SU-DHL-6 (cell line): ENCODE data around the gene MEFV.

Source experiments
- H2AFZ ChIP-seq: fragments of 200-600 bp; sonication (generic); 2 replicates; pipeline ENCODE4 v1.6.1; 2014; ENCODE audit warnings: low read depth, mild to moderate bottlenecking, moderate library complexity, mixed read lengths, antibody characterized with exemption, low read length; ENCODE audit not compliant: severe bottlenecking
- H3F3A ChIP-seq: fragments of 200-600 bp; shearing (Covaris generic); 2 replicates; pipeline ENCODE4 v1.6.0; 2016; ENCODE audit warnings: antibody characterized with exemption, mild to moderate bottlenecking; ENCODE audit not compliant: insufficient read depth
- H3K27ac ChIP-seq: fragments of 200-600 bp; sonication (generic); 2 replicates; pipeline ENCODE4 v1.5.1; 2016; ENCODE audit warnings: low read depth, mild to moderate bottlenecking, low read length, moderate library complexity, mixed read lengths
- H3K27me3 ChIP-seq: fragments of 200-600 bp; sonication (generic), shearing (Covaris generic); 2 replicates; pipeline ENCODE4 v1.6.0; 2014; ENCODE audit warnings: mild to moderate bottlenecking, low read length
- H3K36me3 ChIP-seq: fragments of 200-600 bp; sonication (generic); 2 replicates; pipeline ENCODE4 v1.6.1; 2014; ENCODE audit warnings: mild to moderate bottlenecking, low read length, mixed read lengths
- H3K4me2 ChIP-seq: fragments of 300-600, 200-600 bp; shearing (Covaris generic), sonication (generic); 2 replicates; pipeline ENCODE4 v1.6.0; 2014; ENCODE audit warnings: low read length, low read depth, mild to moderate bottlenecking; ENCODE audit not compliant: poor library complexity, severe bottlenecking
- H3K4me3 ChIP-seq: fragments of 200-600 bp; sonication (generic); 2 replicates; pipeline ENCODE4 v1.5.1; 2014; ENCODE audit warnings: antibody characterized with exemption, low read length, mild to moderate bottlenecking, mixed read lengths; ENCODE audit not compliant: insufficient read depth, poor library complexity, severe bottlenecking
- H3K79me2 ChIP-seq: fragments of 200-600 bp; sonication (generic); 2 replicates; pipeline ENCODE4 v1.6.1; 2014; ENCODE audit warnings: mild to moderate bottlenecking, low read length, moderate library complexity; ENCODE audit not compliant: insufficient read depth
- H3K9ac ChIP-seq: fragments of 200-600 bp; sonication (generic); 2 replicates; pipeline ENCODE4 v1.7.0; 2014; ENCODE audit warnings: mild to moderate bottlenecking, low read length
- H3K9me2 ChIP-seq: fragments of 200-600 bp; sonication (generic); replicated peaks from 2 replicates; pipeline ENCODE4 v1.6.1; 2014; ENCODE audit warnings: low read length; ENCODE audit not compliant: insufficient read depth
- H3K9me3 ChIP-seq: fragments of 200-600 bp; sonication (generic); 2 replicates; pipeline ENCODE4 v1.6.1; 2014; ENCODE audit warnings: low read length, mixed read lengths; ENCODE audit not compliant: insufficient read depth
- H4K20me1 ChIP-seq: fragments of 200-600 bp; sonication (generic); 2 replicates; pipeline ENCODE4 v1.6.1; 2014; ENCODE audit warnings: low read depth, mild to moderate bottlenecking, antibody characterized with exemption, low read length, moderate library complexity, mixed read lengths
- CTCF ChIP-seq: fragments of 200-600 bp; sonication (generic); IDR thresholded peaks from one replicate; pipeline ENCODE4 v1.5.1; 2017; ENCODE audit warnings: antibody characterized with exemption, mild to moderate bottlenecking, low read length, moderate library complexity; ENCODE audit not compliant: insufficient read depth, poor library complexity, severe bottlenecking
- EZH2phosphoT487 ChIP-seq: fragments of 200-600 bp; sonication (generic), shearing (Covaris generic); conservative IDR thresholded peaks from 2 replicates; pipeline ENCODE4 v1.6.1; 2018; ENCODE audit warnings: mild to moderate bottlenecking, antibody characterized with exemption, low read length, moderate library complexity, mixed read lengths

Gene MEFV

GRCh38 chr16:3220839-3221238 lies 35.6 kb downstream of the MEFV start:
- H2AFZ ChIP-seq = no peak overlapping the region
- H4K20me1 ChIP-seq = no peaks in the 10 kb centered on the region
- peaks cover 34% of the 10 kb centered on the region for H3K36me3 ChIP-seq
- TF ChIP-seq EZH2phosphoT487 (no peak), CTCF (no peak)
- H3F3A ChIP-seq = no peaks in the 10 kb centered on the region
- H3K4me3 ChIP-seq = no peak overlapping the region
- no peaks in the 10 kb centered on the region for H3K27me3 ChIP-seq
- H3K27ac ChIP-seq = no peak overlapping the region
- H3K9ac ChIP-seq = no peak overlapping the region
- H3K9me3 ChIP-seq = peaks cover 32% of the 10 kb centered on the region
- no peaks in the 10 kb centered on the region for H3K79me2 ChIP-seq
- no peak overlapping the region for H3K4me2 ChIP-seq
- no peaks in the 10 kb centered on the region for H3K9me2 ChIP-seq

GRCh38 chr16:3216263-3216640 lies 40.2 kb downstream of the MEFV start:
- H4K20me1 ChIP-seq = no peaks in the 10 kb centered on the region
- H3K27me3 ChIP-seq = no peaks in the 10 kb centered on the region
- H3F3A ChIP-seq = no peaks in the 10 kb centered on the region
- no peak overlapping the region for H3K4me3 ChIP-seq
- H2AFZ ChIP-seq = no peak overlapping the region
- TF ChIP-seq CTCF (no peak), EZH2phosphoT487 (no peak)
- H3K27ac ChIP-seq = no peak overlapping the region
- no peak overlapping the region for H3K4me2 ChIP-seq
- H3K9me2 ChIP-seq = no peaks in the 10 kb centered on the region
- no peaks in the 10 kb centered on the region for H3K9me3 ChIP-seq
- H3K9ac ChIP-seq = no peak overlapping the region
- H3K36me3 ChIP-seq = no peaks in the 10 kb centered on the region
- H3K79me2 ChIP-seq = no peaks in the 10 kb centered on the region

- Histone ChIP-seq H3K9me3 (no peaks in the 10 kb centered on the region), H2AFZ (no peak overlapping the region), H3K27me3 (no peaks in the 10 kb centered on the region), H3K9ac (no peak overlapping the region), H3F3A (no peaks in the 10 kb centered on the region), H3K36me3 (no peaks in the 10 kb centered on the region), H3K27ac (no peak overlapping the region), H3K4me2 (no peak overlapping the region), H3K79me2 (no peaks in the 10 kb centered on the region), H4K20me1 (no peaks in the 10 kb centered on the region), H3K9me2 (no peaks in the 10 kb centered on the region), H3K4me3 (no peak overlapping the region)
- no peak for TF ChIP-seq CTCF
- no peak for TF ChIP-seq EZH2phosphoT487
These were observed 40.7 kb downstream of the MEFV start for GRCh38 chr16:3215601-3216262.
